DMS79 (cell line): ENCODE results near the gene HIBCH.
"Not testable (repeated sequence)": the region's sequence is repeated elsewhere in the genome, so short reads cannot be mapped to it uniquely, and the experiment has no call there.

Experiments used
- DNase-seq: peaks from one replicate; lab custom pipeline; 2025; lab: John Stamatoyannopoulos, UW

HIBCH gene

DNA sequence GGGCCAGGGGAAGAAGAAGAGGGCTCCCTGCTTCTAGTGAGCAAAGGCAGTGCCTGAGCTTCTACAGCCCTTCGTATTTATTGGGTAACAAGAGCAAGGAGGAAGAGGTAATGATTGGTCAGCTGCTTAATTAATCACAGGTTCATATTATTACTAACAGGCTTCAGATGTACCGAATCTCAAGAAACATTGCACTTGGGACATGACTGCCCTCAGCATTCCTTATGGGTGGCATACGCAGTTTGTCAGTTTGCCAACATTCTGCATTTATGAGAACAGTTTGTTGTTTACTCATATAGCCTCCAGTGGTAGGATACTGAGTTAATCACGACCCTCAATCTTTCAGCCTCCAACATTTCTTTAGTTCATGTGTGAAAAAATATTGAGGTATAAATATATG is 84.5 kb downstream of the HIBCH start:
- DNase-seq: no peak

DNA sequence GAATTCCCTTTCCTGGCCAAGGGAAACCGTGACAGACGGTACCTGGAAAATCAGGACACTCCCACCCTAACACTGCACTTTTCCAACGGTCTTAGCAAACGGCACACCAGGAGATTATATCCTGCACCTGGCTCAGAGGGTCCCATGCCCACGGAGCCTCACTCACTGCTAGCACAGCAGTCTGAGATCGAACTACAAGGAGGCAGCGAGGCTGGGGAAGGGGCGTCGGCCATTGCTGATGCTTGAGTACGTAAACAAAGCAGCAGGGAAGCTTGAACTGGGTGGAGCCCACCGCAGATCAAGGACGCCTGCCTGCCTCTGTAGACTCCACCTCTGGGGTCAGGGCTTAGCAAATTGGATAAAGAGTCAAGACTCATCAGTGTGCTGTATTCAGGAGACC is 95.6 kb downstream of the HIBCH start:
- not testable (repeated sequence) for DNase-seq

- DNase-seq: not testable (repeated sequence)
Observed at GRCh38 chr2:190222745-190223144, 96.9 kb downstream of the HIBCH start.

GRCh38 chr2:190221429-190221828 is 98.2 kb downstream of the HIBCH start:
- DNase-seq: no peak

GRCh38 chr2:190219186-190219585 is 100.4 kb downstream of the HIBCH start:
- DNase-seq: no peak

GRCh38 chr2:190217616-190218015 is 102.0 kb downstream of the HIBCH start:
- DNase-seq: no peak

GRCh38 chr2:190216829-190217228 is 102.8 kb downstream of the HIBCH start:
- peak; percentile 37 for DNase-seq

- DNase-seq: no peak
Observed at GRCh38 chr2:190215620-190216019, 104.0 kb downstream of the HIBCH start.

DNA sequence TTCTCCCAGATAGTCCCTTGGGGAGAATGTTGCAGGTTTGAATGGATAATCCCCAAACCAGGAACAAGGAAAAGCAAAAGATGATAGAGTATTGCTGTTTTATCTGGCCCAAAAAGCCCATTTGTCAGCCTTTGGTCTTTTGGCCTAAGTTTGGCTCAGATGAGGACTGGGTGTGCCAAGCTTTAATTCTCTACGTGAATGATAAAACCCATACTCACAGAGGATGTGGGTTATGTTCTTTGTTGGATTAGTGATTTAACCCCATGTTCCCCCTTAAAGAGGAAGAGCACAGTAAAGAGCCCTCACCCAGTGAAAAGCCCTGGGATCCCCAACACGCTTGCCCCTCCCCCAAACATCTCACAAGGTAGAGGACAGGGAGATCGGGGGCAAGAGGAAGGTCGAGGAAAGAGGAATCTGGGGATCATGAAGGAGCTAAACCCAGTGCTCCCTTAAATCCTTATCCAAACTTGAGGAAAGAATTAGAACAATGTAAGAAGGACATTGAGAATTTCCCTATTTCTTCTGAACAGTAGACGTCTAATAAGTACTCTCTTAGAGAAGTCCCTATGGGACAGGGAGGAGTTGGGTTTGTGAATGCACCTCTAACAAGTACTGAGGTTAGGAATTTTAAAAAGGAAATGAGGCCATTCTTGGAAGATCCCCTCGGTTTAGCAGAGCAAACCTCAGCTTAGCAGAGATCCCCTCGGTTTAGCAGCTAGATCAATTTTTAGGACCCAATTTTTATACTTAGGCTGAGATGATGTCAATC is 105.0 kb downstream of the HIBCH start:
- DNase-seq: no peak

- no peak for DNase-seq
Observed at GRCh38 chr2:190213441-190214335, 105.9 kb downstream of the HIBCH start.

DNA sequence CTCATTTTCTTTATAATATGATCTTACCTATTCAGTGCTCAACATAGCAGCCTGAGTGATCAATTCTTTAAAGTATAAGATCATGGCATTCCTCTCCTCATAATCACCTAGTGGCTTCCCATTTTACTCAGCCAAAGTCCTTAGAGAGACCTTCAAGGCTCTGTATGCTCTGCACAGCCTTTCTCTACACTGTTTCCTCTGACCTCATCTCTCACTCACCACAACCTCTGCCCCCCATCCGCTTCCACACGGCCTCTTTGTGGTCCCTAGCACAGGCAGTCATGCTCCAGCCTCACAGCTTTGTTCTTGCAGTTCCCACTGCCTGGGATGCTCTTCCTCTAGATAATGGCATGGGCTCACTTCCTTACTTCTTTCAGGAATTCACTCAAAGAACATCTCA is 109.2 kb downstream of the HIBCH start:
- no peak for DNase-seq

DNA sequence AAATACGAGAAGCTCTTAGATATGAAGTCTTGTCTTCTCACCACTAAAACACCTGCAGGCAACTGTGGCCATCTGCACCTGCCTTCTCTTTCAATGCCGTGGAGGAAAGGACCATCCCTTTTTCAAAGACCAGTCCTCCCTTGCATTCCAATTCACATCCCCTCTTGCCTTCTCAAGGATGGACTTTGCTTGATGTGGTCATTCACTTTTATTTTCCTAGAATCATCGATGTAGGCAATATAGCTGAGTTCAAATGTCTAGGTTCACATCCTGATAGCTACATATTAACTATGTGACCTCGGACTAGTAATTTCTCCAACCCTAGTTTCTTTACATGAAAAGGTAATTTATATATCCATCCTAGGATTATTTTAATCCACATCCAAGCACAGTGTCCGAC is 110.1 kb downstream of the HIBCH start:
- DNase-seq: no peak

- DNase-seq: peak; percentile 17
Observed at GRCh38 chr2:190207930-190208329, 111.7 kb downstream of the HIBCH start.

DNA sequence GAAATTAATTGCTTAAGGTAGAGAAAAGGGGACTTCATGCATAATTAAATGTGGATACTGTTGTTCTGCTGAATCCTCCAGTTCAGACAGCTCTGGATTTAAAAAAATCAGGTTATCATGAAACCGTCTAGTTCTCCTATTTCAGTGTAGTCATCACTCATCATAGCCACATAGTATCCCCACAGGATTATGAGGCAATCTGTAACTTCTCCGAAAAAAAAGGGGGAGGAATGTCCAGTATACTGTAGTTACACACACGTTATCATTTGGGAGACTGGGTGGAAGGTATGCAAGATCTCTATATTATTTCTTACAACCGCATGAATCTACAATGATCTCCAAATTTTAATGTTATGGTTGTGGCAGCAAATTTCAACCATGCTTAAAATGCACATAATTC is 114.0 kb downstream of the HIBCH start:
- no peak for DNase-seq

- no peak for DNase-seq
Observed at GRCh38 chr2:190202604-190203003, 117.0 kb downstream of the HIBCH start.

DNA sequence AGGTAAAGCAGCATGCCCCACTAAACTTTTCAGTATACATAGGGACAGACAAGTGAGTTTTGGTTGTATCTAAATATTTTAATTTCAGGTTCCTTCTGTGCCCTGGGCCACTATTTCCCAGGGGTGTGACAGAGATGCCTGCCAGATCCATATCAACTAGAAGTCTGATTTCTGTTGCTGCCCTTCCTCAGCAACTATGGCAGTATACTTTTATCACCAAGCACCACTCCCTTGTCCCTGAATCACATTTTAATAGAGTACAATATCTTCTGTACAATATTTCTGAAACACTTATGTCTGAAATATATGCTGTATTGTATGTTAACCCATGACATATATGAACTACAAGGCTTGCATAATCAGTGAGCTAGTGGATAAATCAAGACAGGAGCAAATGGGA is 117.6 kb downstream of the HIBCH start:
- no peak for DNase-seq

DNA sequence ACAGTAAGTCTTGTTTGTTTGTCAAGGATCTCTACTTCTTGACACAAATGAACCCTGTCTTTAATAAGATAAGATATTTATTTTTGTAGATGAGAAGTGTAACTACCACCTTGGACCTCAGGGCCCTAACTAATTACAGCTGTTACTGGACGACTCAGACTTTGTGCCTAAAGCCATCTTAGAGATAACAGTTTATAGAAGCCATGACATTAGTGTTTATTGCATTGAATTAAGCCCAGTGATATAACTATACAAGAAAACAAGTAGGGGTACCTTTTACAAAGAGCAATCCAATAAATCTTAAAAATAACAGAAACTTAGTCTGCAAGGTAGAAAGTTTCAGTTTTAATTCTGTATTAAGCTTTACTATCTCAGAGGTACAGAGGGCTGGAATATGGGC is 119.0 kb downstream of the HIBCH start:
- no peak for DNase-seq

DNA sequence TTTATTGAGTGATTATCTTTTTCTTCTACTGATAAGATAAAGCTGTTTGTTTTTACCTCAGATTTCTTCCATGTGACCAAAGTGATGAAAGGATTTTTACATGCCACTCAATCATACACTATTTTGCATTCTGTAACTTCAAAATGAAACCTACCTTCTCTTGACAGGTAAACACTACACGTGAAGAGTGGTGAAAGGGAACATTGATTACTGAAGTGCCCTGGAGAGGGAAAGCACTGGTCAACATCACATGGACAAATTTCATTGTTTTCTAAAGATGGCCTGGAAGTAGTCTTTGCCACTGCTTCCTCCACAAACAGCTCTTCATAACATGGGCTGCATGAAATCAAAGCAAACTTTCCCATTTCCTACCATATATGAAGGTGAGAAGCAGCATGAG is 120.1 kb downstream of the HIBCH start:
- DNase-seq: no peak

GRCh38 chr2:190199109-190199508 is 120.5 kb downstream of the HIBCH start:
- no peak for DNase-seq

- DNase-seq: no peak
Observed at GRCh38 chr2:190197143-190197720, 122.4 kb downstream of the HIBCH start.

GRCh38 chr2:190190507-190191162 is 129.0 kb downstream of the HIBCH start:
- DNase-seq: no peak

DNA sequence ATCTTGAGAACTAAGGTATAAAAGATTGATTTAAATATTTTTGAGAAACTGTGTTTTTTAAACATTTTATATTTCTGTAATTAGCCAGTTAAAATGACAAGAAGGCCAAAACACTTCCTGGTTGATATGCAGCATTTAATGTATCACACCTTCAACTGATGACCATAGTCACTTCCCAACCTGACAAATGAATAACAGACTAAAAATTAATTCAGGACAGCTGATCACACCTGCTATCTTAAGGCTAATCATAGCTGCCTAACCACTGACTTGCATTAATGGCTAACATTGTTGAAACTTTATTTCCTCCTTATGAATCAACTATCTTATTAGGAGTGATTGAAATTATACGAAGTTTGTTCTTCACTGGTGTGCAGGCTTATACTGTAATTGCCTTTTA is 131.3 kb downstream of the HIBCH start:
- DNase-seq: no peak
